ENCODE data around the gene CBLB. TPM values are rescaled to one million over a fixed set of nuclear protein-coding genes. Genes with fewer than 3 reads are reported as not detected.
A peak's percentile ranks its signal among the peaks of the same experiment; 100 is the strongest.

Gene CBLB
- total RNA-seq, 4 donors from 2014 or later = 14.8 to 46.4 (median 21.6) TPM

DNA sequence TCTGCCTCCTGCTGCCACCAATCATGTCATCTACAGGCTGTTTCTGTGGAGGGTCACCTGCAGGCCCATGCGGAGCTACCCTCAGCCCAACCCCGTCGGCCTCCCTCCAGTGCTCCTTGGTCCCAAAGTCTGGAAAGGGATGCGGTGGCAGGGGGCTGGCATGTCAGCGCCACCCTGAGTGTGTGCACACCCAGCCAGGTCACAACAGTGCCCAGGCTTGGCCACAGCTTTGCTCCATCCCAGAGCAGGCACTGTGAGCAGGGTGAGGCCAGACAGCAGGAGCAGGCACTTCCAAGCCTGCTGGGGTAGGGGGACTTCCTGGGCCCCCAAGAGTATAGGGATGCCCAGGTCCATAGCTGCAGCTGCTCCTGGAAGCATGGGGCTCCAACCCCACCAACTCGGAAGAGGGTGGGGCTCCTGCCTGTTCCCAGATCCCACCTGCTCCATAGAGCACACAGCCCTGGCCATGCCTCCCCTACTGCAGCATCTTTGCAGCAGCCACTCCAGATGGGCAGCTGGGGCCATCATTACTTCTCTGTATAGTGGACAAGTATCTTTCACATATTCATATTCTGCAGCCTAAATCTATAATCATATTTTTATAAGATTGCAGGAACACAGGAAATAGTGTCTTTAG, 109.3 kb downstream of the CBLB start:
- in situ Hi-C loops (cut with MboI; ENCODE audit: low sequenced_read_pairs in 4 of 4) = no loop called here
- ATAC-seq (no peak), DNase-seq (no peak)
- TF ChIP-seq, protein P1, sequence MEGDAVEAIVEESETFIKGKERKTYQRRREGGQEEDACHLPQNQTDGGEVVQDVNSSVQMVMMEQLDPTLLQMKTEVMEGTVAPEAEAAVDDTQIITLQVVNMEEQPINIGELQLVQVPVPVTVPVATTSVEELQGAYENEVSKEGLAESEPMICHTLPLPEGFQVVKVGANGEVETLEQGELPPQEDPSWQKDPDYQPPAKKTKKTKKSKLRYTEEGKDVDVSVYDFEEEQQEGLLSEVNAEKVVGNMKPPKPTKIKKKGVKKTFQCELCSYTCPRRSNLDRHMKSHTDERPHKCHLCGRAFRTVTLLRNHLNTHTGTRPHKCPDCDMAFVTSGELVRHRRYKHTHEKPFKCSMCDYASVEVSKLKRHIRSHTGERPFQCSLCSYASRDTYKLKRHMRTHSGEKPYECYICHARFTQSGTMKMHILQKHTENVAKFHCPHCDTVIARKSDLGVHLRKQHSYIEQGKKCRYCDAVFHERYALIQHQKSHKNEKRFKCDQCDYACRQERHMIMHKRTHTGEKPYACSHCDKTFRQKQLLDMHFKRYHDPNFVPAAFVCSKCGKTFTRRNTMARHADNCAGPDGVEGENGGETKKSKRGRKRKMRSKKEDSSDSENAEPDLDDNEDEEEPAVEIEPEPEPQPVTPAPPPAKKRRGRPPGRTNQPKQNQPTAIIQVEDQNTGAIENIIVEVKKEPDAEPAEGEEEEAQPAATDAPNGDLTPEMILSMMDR (IDR thresholded peaks at IDR 0.05 in 4 of 5, conservative IDR thresholded peaks at IDR 0.05 in 1 of 5) = no peak
- no peak for TF ChIP-seq POLR2A (IDR thresholded peaks at IDR 0.05)
- no peak overlapping the region for H3K27ac ChIP-seq
- peaks cover 0 to 2% of the 10 kb centered on the region in 2 donors for H3K4me1 ChIP-seq
- intact Hi-C loops (cut with DNase I; ENCODE audit: low total_unique reads) = no loop called here
- no peaks in the 10 kb centered on the region for H3K27me3 ChIP-seq
- H3K36me3 ChIP-seq = peaks cover 0 to 20% of the 10 kb centered on the region in 2 donors
- H3K9me3 ChIP-seq = no peaks in the 10 kb centered on the region
- no peak overlapping the region for H3K4me3 ChIP-seq

DNA sequence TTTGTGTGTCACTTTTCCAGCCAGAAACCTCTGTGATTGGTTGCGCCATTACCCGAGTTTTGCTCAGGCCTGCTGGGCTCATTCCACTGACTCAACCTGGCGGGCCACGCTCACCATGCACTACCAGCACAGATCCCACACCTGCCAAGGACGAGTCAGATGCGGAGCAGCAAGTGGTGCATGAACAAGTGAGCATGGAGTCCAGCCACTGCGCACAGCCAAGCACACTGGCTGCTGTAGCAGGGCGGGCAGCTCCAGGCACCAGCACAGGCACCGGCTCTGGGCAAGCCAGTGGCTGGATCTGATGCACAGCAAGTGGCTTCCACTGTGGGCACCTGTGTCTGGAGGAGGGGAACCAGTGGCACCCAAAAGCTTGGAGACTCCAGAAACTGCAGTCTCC, 110.4 kb downstream of the CBLB start:
- no peak for TF ChIP-seq POLR2A (IDR thresholded peaks at IDR 0.05)
- TF ChIP-seq, protein P1 (IDR thresholded peaks at IDR 0.05 in 4 of 5, conservative IDR thresholded peaks at IDR 0.05 in 1 of 5) = no peak
- Histone ChIP-seq H3K27ac (no peak overlapping the region), H3K4me3 (no peak overlapping the region), H3K9me3 (no peaks in the 10 kb centered on the region), H3K4me1 (no peaks in the 10 kb centered on the region), H3K27me3 (no peaks in the 10 kb centered on the region), H3K36me3 (peaks cover 0 to 20% of the 10 kb centered on the region in 2 donors)
- no peak for ATAC-seq
- intact Hi-C loops (cut with DNase I; ENCODE audit: low total_unique reads) = no loop called here
- in situ Hi-C loops (cut with MboI; ENCODE audit: low sequenced_read_pairs in 4 of 4) = no loop called here
- DNase-seq = no peak

DNA sequence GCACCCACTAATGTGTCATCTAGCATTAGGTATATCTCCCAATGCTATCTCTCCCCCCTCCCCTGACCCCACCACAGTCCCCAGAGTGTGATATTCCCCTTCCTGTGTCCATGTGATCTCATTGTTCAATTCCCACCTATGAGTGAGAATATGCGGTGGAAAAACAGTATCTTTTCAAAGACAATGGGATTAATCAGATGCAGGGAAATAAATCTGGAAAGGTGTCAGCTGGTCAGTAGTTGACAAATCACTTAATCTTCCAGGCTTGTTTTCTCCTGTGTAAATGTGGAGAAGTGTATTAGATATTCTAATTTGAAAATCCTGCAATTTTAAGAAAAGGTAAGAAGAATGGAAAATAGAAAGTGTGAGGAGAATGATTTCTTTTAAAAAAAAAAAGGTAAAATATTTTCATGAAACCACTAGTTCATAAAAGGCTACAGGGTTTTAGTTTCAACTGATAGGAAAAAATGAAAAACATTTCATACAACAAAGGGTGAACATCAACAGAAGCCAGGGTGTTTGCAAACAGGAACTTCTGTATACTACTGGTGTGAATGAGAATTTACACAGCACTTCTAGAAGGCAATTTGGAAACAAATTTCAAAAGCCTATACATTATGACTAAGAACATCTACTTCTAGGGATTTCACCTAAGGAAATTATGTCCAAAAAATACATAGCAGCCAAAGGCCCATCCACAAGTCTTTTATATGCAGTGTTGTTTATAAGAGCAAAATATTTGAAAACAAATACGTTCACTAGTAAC, 113.5 kb downstream of the CBLB start:
- peaks cover 0 to 10% of the 10 kb centered on the region in 2 donors for H3K36me3 ChIP-seq
- intact Hi-C loops (cut with DNase I; ENCODE audit: low total_unique reads) (no loop called here), in situ Hi-C loops (cut with MboI; ENCODE audit: low sequenced_read_pairs in 4 of 4) (no loop called here)
- no peak for TF ChIP-seq POLR2A (IDR thresholded peaks at IDR 0.05)
- TF ChIP-seq, protein P1 (IDR thresholded peaks at IDR 0.05 in 4 of 5, conservative IDR thresholded peaks at IDR 0.05 in 1 of 5) = no peak
- H3K27ac ChIP-seq = no peak overlapping the region
- H3K4me3 ChIP-seq = no peak overlapping the region
- no peaks in the 10 kb centered on the region for H3K27me3 ChIP-seq
- ATAC-seq (no peak), DNase-seq (no peak)
- no peaks in the 10 kb centered on the region for H3K9me3 ChIP-seq
- H3K4me1 ChIP-seq = peaks cover 0 to 3% of the 10 kb centered on the region in 2 donors

DNA sequence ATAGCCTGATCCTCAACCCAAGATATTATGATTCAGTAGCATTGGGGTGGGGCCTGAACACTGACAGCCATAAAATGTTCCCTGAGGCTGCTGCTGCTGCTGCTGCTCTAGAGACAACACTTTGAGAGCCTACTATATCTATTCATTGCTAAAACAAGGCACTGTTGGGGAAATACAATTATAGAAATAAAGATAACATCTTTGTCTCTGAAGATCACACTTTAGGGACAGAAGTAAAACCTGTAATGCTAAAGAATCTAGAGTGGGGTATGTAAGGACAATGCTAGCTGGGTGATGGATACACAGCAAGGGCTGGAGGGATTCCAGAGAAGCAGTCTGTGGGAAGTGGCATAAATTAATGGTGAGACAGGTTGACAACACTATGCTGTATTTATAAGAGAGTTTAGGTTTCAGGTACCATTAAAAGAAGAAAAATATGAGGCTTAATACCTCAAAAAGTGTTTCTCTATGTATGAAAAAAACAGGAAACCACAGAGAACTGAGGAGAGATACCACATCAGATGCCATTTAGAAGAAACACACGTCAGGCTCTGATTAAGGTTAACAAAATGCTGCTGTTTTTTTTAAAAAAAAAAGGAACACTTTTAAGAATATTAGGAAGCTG, 115.9 kb downstream of the CBLB start:
- in situ Hi-C loops (cut with MboI; ENCODE audit: low sequenced_read_pairs in 4 of 4) = no loop called here
- intact Hi-C loops (cut with DNase I; ENCODE audit: low total_unique reads) = no loop called here

More for the DNA sequence above, 115.9 kb downstream of the CBLB start:
- H3K27ac ChIP-seq = no peak overlapping the region
- ATAC-seq (peak in 1 of 2 donors; percentile 44), DNase-seq (no peak)
- H3K27me3 ChIP-seq = no peaks in the 10 kb centered on the region
- H3K4me1 ChIP-seq = peaks cover under 1 to 3% of the 10 kb centered on the region in 2 donors
- H3K36me3 ChIP-seq = no peaks in the 10 kb centered on the region
- no peak overlapping the region for H3K4me3 ChIP-seq
- TF ChIP-seq, protein P1 (IDR thresholded peaks at IDR 0.05 in 4 of 5, conservative IDR thresholded peaks at IDR 0.05 in 1 of 5) = no peak
- no peak for TF ChIP-seq POLR2A (IDR thresholded peaks at IDR 0.05)
- no peaks in the 10 kb centered on the region for H3K9me3 ChIP-seq

Data from gastrocnemius medialis (tissue), 4 donors.